NCI-H524 (cell line): ENCODE results near the gene NR2E1.

Source experiments
- DNase-seq, 2 experiments: peaks; one replicate each; lab custom pipeline; 2025; lab: John Stamatoyannopoulos, UW

Gene NR2E1

GRCh38 chr6:108171291-108171917 lies 5.6 kb downstream of the NR2E1 start:
- no peak for DNase-seq

- no peak for DNase-seq
These were observed 6.2 kb downstream of the NR2E1 start for GRCh38 chr6:108171918-108172516.

- DNase-seq = no peak
These were observed 8.8 kb downstream of the NR2E1 start for GRCh38 chr6:108174371-108175175.

- DNase-seq = no peak
These were observed 9.4 kb downstream of the NR2E1 start for GRCh38 chr6:108175176-108175591.

GRCh38 chr6:108175592-108176279 lies 9.9 kb downstream of the NR2E1 start:
- DNase-seq = peak in 1 of 2 experiments; percentile 26

- peak in 1 of 2 experiments; percentile 32 for DNase-seq
These were observed 10.7 kb downstream of the NR2E1 start for GRCh38 chr6:108176281-108177089.

GRCh38 chr6:108179741-108180140 lies 13.9 kb downstream of the NR2E1 start:
- no peak for DNase-seq

- no peak for DNase-seq
These were observed 14.4 kb downstream of the NR2E1 start for GRCh38 chr6:108180266-108180665.

- no peak for DNase-seq
These were observed 15.0 kb downstream of the NR2E1 start for GRCh38 chr6:108180776-108181175.

- DNase-seq = no peak
These were observed 20.4 kb downstream of the NR2E1 start for GRCh38 chr6:108186226-108186625.

- DNase-seq = no peak
These were observed 21.7 kb downstream of the NR2E1 start for GRCh38 chr6:108187519-108187918.

GRCh38 chr6:108193131-108193530 lies 27.3 kb downstream of the NR2E1 start:
- no peak for DNase-seq

- no peak for DNase-seq
These were observed 28.0 kb downstream of the NR2E1 start for GRCh38 chr6:108193835-108194234.

GRCh38 chr6:108194503-108194902 lies 28.7 kb downstream of the NR2E1 start:
- DNase-seq = no peak

GRCh38 chr6:108195209-108195608 lies 29.4 kb downstream of the NR2E1 start:
- DNase-seq = no peak

GRCh38 chr6:108198761-108199498 lies 33.1 kb downstream of the NR2E1 start:
- DNase-seq = no peak

GRCh38 chr6:108200186-108200585 lies 34.4 kb downstream of the NR2E1 start:
- DNase-seq = no peak

- no peak for DNase-seq
These were observed 34.8 kb downstream of the NR2E1 start for GRCh38 chr6:108200631-108201030.

GRCh38 chr6:108203189-108204112 lies 37.6 kb downstream of the NR2E1 start:
- no peak for DNase-seq

- no peak for DNase-seq
These were observed 41.2 kb downstream of the NR2E1 start for GRCh38 chr6:108207013-108207412.
